GM19238 (cell line): ENCODE data around the gene ADIRF.
"Not testable (repeated sequence)": the region's sequence is repeated elsewhere in the genome, so short reads cannot be mapped to it uniquely, and the experiment has no call there.

Source experiments
- DNase-seq: peaks from one replicate; pipeline ENCODE4 v3.0.0; 2011; ENCODE audit warnings: low spot score; ENCODE audit not compliant: insufficient read length

ADIRF gene

DNA sequence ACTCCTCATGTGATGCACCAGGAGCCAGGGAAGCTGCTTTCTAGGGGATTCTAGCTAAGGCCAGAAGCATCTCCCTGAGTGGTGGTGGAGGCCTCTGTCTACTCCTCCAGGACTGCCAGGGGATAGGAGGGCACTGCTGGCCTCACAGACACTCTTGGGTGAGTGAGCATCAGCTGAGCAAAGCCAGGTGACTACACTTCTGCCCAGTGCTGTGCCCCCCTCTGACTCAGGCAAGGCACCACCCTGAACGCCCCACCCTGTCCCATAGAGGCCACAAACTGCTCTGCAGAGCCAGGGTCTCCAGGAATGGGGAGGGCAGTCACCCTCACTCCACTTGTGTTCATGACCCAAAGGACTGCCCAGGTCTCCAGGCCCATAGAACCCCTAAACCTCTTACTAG is 51.2 kb downstream of the ADIRF start:
- DNase-seq, result not testable (repeated sequence)

DNA sequence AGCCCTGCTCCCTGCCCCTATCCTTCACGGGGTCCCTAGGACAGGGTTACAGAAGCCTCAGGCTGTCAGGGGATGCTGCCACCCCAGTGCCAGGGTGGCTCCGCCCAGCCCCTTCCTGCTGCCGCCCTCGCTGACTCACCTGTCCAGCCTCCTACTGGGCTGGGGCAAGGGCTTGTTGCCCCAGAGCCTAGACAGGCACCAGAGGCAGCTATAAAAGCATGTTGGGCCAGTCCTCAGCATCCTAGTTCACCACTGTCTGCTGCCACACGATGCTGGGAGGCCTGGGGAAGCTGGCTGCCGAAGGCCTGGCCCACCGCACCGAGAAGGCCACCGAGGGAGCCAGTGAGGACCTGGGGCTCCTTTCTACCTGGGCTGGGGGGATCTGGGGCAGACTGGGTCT is 51.8 kb downstream of the ADIRF start, which contains the start of gene FAM25A:
Gene FAM25A, plus strand, starts transcription at position 239 of the 400 bp plus-strand sequence. Its CDS starts 31 bp downstream, at position 270.
- not testable (repeated sequence) for DNase-seq
